Epithelial cell of prostate (primary cell): ENCODE results near the gene ARHGAP45.

Experiments
- DNase-seq: peaks from one replicate; pipeline ENCODE4 v3.0.0-alpha.2; 2011; ENCODE audit warnings: low read depth, low spot score
- H3K27ac ChIP-seq: fragments of 450-650 bp; 2 replicates; pipeline ENCODE4 v1.5.1; 2017; ENCODE audit warnings: mild to moderate bottlenecking

Gene ARHGAP45

DNA sequence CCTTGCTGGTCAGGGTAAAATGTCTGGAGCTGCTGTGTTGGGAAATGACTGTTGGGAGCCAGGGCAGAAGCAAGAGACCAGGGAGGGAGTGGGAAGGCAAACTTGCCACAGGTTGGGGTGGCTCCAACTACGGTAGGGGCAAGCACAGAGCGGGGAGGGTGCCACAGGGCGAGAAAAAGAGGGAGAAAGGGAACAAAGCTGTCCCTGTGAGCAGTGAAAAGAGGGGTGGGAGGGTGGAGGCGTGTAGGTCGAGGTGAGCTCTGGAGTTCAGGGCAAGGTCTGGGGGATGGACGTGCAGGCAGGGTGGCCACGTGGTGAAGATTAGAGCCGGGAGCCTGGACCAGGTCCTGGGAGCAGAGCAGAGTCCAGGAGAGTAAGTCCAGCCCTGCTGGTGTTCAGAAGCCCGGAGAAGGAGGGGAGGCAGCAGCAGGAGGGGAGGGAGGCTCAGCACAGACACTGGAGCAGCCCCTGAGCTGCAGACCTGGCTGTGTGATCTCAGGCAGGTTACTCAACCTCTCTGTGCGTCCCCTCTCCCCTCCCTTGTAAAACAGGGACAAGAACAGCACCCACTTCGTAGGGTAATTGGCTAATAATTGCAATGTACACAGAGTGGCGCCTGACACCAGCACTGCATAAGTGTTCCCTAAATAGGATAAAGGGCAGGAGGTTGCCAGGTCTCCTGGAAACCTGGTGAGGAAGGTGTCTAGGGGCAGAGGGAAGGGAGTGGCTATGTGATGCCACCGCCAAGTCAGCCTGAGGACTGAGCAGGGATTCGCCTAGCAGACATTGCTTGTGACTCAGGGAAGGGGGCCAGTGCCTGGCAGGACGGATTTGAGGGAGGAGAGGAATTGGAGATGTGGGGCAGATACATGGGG lies 31.4 kb downstream of the ARHGAP45 start:
- DNase-seq: no peak
- peak overlapping the region; percentile 76 for H3K27ac ChIP-seq

DNA sequence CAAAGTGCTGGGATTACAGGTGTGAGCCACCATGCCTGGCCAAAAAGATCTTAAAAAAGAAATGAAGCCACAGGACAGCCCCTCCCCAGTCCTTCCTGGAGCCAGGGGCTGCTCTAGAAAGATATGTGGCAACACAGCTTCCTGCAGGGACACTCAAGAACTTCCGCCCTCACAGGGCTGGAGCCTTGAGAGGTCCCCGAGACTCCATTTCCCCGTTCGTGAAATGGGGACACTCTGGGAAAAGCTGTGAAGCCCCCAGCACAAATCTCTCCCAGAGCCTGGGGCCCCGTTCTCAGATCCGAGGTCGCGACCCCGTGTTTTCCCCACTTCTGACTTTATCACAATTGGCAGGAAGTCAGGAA lies 34.4 kb downstream of the ARHGAP45 start:
- no peak for DNase-seq
- peak overlapping the region; percentile 96 for H3K27ac ChIP-seq

DNA sequence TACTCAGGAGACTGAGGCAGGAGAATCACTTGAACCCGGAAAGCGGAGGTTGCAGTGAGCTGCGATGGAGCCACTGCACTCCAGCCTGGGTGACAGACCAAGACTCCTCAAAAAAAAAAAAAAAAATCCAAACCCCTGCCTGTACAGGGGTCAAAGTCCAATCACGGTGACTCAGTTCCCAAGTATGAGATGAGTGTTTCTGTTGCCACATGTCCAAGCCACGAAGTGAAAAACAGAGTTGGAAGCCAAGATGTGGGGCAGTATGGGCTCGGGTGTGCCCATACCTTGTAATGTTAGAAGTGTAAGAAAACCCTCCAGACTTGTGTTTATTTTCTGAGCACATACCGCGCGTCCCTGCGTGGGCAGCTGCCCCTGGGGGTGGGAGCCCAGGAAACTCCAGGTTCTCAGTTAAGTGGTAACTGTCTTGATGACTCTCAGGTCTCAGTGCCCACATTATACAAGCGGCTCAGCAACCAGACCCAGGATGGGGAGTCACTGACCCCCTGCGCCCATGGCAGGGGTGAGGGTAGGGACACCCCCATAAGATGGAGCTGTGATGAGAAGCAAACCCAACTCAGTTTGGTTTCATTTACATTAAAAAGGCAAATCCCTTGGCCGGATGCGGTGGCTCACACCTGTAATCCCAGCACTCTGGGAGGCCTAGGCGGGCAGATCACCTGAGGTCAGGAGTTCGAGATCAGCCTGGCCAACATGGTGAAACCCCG lies 35.6 kb downstream of the ARHGAP45 start:
- DNase-seq: peak; percentile 96
- H3K27ac ChIP-seq: peak overlapping the region; percentile 96

DNA sequence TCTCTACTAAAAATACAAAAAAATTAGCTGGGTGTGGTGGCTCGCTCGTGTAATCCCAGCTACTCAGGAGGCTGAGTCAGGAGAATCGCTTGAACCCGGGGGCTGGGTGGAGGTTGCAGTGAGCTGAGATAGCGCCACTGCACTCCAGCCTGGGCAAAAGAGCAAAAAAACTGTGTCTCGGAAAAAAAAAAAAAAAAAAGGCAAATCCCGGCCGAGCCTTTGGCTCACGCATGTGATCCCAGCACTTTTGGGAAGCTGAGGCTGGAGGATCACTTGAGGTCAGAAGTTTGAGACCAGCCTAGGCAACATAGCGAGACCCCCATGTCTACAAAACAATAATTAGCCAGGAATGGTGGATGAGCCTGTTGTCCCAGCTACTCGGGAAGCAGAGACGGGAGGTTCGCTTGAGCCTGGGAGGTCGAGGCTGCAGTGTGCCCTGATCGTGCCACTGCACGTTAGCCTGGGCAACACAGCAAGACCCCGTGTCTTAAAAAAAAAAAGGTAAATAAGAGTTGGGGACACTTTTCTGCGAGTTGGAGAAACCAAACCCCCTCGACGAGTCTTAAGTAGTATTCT lies 36.3 kb downstream of the ARHGAP45 start:
- no peak for DNase-seq
- peak overlapping the region; percentile 96 for H3K27ac ChIP-seq

DNA sequence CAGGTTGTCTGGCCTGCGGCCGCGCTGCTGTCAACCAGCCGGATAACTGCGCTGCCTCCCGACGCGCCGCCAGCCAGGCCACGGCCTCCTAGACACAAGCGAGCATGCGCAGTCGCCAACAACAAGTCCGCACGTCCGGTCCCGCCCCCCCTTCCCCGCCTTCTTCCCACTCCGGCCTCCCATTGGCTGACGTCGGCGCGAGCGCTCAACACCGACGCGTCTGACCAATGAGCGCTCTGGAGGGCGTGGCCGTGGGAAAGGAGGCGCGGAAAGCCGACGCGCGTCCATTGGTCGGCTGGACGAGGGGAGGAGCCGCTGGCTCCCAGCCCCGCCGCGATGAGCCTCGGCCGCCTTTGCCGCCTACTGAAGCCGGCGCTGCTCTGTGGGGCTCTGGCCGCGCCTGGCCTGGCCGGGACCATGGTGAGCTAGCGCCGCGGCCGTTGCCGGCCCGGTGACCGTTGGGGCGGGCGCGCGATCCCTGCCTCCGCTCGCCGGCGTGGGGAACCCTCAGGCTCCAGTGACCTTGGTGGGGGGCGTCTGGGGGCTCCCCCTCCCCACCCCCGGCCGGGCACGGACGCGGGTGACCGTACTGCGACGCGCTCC lies 36.8 kb downstream of the ARHGAP45 start, which contains the start of gene GPX4:
TSS of gene GPX4 (plus strand) at position 287 of the 603 bp plus-strand sequence. CDS start at position 337, 50 bp downstream.
- DNase-seq: peak; percentile 94
- H3K27ac ChIP-seq: peak within 1 kb of the TSS; percentile 96

DNA sequence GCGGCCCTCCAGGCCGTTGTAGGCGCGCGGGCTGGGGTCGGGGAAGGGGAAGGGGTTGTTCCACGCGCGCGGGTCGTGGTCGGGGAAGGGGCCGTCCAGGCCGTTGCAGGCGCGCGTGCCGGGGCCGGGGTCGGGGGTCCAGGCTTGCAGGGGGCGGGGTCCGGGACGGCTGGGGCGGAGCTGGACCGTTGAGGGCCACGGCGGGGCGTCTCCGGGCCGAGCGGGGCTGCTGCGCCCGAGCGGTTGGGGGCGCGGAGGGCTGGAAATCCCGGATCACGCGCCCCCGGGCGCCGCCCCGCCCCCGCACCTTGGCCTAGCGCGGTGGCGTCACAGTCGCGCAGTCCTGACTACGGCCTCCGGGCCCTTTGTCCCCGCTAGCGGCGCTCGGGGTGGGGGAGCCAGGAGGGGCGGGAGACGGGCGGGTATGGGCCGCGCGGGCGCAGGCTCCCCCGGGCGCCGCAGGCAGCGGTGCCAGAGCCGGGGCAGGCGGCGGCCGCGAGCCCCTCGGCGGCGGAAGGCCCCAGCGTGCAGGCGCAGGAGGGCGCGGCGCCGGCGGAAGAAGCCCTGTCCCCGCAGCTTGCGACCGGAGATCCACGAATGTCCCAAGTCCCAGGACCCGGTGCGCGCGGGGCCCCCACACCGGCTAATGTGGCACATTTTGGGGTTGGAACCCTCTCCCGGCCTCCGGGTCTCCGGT lies 37.5 kb downstream of the ARHGAP45 start:
- H3K27ac ChIP-seq: peak overlapping the region; percentile 96
- no peak for DNase-seq

DNA sequence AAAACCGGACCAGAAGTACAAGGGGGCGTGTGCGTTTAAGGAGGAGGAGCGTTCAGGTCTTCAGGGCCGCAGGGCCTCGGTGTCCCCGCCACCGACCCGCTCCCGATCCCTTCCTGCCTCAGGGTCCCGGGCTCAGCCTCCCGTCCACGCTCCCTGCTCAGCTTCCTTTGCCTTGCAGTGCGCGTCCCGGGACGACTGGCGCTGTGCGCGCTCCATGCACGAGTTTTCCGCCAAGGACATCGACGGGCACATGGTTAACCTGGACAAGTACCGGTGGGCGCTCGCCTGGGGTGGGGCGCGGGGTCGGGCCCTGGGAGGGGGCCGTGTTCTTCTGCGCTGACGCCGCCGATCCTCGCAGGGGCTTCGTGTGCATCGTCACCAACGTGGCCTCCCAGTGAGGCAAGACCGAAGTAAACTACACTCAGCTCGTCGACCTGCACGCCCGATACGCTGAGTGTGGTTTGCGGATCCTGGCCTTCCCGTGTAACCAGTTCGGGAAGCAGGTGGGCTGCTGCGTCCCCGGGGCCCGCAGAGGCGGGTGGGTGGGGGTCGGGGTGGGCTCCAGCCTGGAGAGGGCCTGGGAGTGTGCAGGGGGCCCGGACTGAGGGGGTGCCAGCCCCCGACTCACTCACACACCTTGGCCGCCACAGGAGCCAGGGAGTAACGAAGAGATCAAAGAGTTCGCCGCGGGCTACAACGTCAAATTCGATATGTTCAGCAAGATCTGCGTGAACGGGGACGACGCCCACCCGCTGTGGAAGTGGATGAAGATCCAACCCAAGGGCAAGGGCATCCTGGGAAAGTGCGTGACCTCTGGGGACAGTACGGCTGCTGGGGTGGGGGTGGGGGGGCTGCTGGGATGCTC lies 38.3 kb downstream of the ARHGAP45 start:
- H3K27ac ChIP-seq: peak overlapping the region; percentile 96
- DNase-seq: no peak

DNA sequence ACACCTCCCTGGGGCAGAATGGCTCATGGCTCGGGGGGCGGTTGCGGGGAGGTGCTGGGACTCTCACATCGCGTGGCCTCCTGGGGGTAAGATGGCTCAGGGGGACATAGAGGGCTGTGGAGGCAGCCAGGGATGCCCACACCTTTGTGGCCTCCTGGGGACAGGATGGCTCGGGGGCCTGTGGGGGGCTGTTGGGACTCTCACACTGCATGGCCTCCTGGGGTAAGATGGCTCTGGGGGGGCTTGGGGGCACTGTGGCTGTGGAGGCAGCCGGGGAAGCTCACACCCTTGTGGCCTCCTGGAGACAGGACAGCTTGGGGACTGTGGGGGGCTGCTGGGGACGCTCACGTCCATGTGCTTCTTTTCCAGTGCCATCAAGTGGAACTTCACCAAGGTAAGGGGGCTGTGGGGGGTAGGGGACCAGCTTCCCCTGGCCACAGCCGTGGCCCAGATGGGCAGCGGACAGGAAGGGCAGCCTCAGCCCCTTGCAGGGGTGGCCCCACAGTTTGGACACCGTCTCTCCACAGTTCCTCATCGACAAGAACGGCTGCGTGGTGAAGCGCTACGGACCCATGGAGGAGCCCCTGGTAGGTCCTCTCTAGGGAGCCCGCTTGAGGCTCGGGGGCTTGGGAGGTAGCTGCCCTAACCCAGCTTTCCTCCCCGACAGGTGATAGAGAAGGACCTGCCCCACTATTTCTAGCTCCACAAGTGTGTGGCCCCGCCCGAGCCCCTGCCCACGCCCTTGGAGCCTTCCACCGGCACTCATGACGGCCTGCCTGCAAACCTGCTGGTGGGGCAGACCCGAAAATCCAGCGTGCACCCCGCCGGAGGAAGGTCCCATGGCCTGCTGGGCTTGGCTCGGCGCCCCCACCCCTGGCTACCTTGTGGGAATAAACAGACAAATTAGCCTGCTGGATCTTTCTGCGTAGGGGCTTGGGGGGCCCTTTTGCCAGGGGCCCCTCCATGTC lies 39.2 kb downstream of the ARHGAP45 start:
- no peak overlapping the region for H3K27ac ChIP-seq
- DNase-seq: no peak

DNA sequence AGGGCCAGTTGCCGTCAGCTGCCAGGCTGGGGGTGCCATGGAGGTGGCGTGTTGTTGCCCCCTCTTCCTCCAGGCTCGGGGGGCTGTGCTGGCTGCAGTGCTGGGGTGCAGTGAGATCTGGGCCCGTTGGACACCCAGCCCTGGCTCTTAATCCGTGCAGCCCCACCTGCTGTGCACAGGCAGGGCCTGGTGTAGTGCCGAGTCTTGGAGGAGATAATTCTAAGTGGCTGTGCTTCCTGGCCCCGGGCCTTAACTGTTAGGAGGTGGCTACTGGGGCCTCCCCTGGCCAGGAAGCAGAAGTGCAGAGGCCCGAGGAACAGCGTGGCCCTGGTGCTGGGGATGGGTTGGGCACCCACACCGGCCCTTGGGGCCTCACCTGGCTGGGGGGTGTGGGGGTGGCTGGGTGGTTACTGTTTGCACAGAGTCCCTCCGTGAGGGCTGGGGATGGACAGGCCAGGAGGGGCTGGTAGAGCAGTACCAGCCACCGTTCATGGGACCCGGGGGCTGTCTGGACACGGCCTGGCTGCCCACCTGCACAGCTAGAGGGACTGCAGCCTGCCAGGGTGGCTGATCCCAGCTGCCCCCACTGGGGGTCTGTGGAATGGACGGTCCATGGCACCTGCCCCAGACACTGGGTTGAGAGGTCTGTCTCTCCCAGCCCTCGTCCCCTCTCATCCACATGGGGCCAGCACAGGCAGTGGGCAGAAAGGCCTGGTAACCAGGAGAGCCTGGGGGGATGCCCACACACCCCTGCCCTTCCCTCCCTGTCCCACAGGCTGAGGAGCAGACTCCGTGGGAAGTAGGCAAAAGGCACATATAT lies 40.1 kb downstream of the ARHGAP45 start:
- DNase-seq: no peak
- H3K27ac ChIP-seq: peak overlapping the region; percentile 11

DNA sequence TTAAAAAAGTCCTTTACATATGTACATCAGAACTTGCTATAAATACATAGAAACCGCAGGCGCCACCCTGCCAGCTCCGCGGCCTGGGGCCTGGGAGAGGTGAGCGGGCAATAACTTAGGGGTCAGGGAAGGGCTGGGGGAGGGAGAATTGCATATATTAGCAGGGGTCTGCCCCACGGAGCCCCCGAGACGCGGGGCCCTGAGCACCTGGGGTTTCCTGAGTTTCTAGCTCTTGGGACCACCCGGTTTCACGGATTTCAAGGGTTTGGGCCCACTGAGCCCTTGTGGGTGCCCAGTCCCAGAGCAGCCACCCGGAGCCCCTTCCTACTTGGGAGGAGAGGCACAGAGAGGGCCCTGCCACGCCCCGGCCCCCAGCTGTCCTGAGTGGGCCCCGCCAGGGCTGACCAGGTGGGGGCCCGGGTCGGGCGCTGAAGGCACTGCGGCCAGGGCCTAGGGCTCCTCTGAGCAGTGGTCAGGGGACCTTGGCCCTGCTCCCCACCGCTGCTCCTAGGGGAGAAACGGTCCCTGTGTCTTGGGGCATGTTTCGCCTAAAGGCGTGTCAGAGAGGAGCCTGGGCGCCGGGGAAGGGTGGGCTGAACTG lies 40.8 kb downstream of the ARHGAP45 start:
- H3K27ac ChIP-seq: peak overlapping the region; percentile 11

DNA sequence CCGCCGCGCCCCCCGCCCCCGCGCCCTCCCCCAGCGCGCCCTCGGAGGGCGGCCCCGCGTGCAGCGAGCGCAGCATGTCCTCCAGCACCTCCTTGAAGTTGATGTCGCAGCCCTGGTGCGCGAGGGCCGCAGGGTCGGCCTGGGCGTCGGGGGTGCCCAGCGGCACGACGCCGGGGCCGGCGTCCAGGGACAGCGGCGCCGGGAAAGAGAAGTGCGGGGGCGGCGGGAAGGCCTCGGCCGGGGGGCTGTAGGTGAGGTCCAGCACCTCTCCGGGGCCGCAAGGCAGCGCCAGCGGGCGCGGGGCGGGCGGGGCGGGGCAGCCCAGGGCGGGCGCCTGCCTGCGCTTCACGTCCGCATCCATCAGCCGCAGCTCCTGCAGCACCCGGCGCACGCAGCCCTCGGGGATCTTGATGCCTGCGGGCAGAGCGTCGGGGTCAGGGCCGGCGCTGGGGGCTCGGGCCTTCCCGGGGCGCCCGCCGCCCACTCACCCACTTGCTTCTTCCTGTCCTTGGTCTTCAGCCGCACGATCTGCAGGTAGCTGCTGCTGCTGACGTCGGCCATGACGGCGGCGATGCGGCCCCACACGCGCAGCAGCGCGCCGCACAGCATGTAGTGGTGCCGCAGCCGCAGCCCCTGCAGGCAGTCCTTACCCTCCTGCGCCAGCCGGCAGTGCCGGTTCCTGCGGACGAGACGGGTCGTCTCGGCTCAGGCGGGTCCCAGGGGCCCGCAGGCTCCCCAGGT lies 41.5 kb downstream of the ARHGAP45 start:
- no peak overlapping the region for H3K27ac ChIP-seq
- DNase-seq: no peak

More for the DNA sequence above, 40.8 kb downstream of the ARHGAP45 start:
- no peak for DNase-seq

DNA sequence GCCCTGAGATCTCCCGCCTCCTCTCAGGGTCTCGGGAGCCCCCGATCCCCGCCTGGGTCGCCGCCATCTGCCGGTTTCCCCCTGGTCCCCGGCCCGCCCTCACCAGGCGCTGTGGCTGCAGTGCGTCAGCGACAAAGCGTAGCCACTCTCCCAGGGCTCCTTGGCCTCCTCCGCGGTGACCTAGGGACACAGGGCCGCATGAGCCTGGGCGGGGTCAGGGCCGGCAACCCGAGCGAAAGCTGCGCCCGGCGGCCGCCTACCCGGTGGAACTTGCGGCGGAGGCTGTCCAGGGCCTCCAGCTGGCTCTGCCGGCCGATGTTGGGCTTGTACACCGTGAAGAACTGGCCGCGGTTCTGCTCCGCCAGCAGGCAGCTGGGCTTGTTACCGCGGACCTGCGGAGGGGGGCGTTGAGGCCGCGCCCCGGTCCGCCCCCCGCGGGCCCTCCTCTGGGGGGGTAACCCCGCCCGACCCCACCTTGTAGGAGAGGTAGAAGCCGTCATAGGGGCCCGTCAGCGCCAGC lies 42.1 kb downstream of the ARHGAP45 start:
- DNase-seq: no peak
- H3K27ac ChIP-seq: no peak overlapping the region

DNA sequence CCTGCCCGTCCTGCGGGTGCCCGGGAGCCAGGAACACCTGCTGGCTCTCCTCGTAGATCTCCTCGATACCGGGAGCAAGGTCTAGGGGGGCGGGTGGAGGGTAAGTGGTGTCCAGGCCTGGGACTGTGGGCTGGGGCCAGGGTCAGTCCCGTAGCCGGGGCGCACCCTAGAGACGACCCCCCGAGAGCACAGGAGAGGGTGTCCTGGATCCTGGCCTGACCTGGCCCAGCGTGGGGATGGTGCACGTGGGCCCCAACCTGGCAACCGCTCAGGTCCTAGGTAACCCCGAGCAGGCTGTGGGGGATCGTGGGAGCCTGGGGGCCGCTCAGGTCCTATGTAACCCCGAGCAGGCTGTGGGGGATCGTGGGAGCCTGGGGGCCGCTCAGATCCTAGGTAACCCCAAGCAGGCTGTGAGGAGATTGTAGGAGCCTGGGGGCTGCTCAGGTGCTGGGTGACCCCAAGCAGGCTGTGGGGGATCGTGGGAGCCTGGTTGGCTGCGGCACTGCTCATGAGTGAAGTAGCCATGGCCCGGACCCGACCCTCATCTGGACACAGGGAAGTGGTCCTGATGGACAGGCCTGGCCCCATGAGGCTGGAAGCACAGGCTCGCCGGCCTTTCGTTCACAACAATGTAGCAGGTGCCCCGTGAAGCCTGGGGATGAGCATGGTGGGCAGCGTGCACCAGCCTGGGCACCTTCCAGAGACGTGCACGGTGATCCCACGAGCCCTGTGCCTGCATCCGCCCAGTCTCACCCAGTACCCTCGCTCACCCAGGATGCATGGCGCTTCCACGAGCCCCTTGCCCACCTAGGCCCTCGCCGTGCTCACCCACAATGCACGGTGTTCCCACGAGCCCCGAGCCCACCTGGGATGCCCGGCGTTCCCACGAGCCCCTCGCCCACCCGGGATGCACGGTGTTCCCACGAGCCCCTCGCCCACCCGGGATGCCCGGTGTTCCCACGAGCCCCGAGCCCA lies 43.0 kb downstream of the ARHGAP45 start:
- no peak overlapping the region for H3K27ac ChIP-seq
- no peak for DNase-seq

DNA sequence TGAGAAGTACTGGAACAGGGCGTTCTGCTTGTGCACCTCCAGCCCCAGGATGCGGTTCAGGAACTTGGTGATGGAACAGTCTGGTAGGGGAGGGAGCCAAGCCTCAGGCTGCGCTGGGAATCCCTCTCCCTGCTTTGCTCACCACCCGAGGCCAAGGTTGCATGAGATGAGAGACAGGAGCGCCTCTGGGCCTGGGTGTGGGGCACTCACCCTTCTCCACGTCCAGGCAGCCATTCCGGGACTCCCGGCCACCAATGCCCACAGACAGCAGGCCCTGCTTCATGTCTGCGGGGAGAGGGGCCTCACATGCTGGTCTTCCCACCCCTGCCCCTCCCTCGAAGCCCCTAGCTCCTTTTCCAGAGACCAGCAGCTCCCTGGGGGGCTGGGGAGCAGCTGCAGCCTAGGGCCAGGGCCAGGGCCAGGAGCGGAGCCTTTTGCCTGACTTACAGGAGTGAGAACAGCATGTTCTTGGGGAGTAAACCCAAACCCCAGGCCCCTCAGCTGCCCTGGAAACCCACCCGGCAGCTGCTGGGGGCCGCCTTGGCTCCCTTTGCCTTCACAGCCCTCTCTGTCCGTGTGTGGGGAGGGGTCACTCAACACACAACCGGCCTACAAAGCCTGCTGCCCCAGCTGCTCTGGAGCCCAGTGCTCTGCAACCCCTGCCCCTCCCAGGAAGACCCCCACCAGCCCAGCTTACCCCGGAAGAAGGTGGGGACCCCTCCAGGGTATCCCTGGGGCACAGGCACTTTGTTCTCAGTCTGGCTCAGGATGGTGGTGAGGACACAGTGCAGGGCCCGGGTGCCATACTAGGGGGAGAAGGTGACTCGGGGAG lies 44.1 kb downstream of the ARHGAP45 start:
- DNase-seq: no peak
- no peak overlapping the region for H3K27ac ChIP-seq
